Uterus (tissue), 2 donors: ENCODE measurements around the gene VPS37C.

Experiments
- POLR2A ChIP-seq, 2 donors: fragments of 450-650 bp; IDR thresholded peaks; one replicate each; pipeline ENCODE4 v1.6.1; 2016; ENCODE audit warnings: antibody characterized with exemption in 2 of 2, mild to moderate bottlenecking in 1 of 2, moderate library complexity in 1 of 2
- TF ChIP-seq, protein P1 (sequence below), 4 experiments: fragments of 200-600 bp in 2 of 4; fragments of 450-650 bp in 2 of 4; sonication (generic) in 2 of 4; IDR thresholded peaks; one replicate each; pipeline ENCODE4 v1.5.1; 2016 to 2019; ENCODE audit warnings: antibody characterized with exemption in 4 of 4, mild to moderate bottlenecking in 2 of 4, moderate library complexity in 1 of 4

DNA sequence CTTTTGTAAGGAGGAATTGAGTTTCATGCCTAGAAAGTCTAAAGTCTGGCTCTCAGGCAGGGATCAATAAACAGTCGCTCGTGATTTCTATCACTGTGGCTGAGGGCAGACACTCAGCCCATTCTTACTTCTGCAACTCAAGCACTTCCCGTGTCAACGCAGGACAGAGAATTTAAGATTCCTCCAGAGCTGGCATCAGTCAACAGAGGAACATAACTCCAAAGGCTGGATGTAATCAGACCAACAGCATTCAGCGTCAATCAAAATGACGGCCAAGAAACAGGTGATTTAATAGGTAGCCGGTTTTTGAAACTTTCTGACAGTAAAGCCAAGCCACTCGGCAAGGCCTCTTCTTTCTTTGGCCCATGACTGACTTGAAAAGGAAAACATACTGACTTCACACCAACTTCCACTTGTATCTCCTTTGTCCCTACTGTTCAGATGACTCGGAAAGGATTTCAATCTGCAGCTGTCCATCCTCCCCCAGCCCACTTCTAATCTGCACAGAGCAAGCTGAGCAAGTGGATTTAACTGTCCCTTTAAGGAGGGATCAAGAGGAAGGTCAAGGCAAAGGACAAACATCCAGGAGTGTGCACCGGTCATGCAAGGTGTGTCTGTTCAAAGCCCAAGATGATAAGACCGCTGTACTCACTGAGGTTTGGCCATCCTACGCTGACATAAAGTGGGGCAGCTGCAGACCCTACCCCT, 9.5 kb downstream of the VPS37C start:
- TF ChIP-seq, protein P1, sequence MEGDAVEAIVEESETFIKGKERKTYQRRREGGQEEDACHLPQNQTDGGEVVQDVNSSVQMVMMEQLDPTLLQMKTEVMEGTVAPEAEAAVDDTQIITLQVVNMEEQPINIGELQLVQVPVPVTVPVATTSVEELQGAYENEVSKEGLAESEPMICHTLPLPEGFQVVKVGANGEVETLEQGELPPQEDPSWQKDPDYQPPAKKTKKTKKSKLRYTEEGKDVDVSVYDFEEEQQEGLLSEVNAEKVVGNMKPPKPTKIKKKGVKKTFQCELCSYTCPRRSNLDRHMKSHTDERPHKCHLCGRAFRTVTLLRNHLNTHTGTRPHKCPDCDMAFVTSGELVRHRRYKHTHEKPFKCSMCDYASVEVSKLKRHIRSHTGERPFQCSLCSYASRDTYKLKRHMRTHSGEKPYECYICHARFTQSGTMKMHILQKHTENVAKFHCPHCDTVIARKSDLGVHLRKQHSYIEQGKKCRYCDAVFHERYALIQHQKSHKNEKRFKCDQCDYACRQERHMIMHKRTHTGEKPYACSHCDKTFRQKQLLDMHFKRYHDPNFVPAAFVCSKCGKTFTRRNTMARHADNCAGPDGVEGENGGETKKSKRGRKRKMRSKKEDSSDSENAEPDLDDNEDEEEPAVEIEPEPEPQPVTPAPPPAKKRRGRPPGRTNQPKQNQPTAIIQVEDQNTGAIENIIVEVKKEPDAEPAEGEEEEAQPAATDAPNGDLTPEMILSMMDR (IDR thresholded peaks at IDR 0.05) = no peak
- no peak for TF ChIP-seq POLR2A (IDR thresholded peaks at IDR 0.05)
